IMR-90 (cell line): ENCODE results near the gene FKBP14.
A peak's percentile ranks its signal among the peaks of the same experiment; 100 is the strongest.

Experiments used
- POLR2A ChIP-seq: IDR thresholded peaks from 2 replicates; pipeline ENCODE4 v1.6.1; 2012; ENCODE audit warnings: mild to moderate bottlenecking, low read depth, low read length
- RAD21 ChIP-seq: IDR thresholded peaks from 2 replicates; pipeline ENCODE4 v1.6.1; 2012; ENCODE audit warnings: low read length, improper control_type of control experiment
- RFX5 ChIP-seq: IDR thresholded peaks from 2 replicates; pipeline ENCODE4 v1.8.0; 2012; ENCODE audit warnings: low read depth, mild to moderate bottlenecking, low read length, moderate library complexity
- SMC3 ChIP-seq: fragments of 150-350 bp; IDR thresholded peaks from 2 replicates; pipeline ENCODE4 v1.6.1; 2016; ENCODE audit warnings: low read depth, mild to moderate bottlenecking, antibody characterized with exemption, low read length, moderate library complexity

DNA sequence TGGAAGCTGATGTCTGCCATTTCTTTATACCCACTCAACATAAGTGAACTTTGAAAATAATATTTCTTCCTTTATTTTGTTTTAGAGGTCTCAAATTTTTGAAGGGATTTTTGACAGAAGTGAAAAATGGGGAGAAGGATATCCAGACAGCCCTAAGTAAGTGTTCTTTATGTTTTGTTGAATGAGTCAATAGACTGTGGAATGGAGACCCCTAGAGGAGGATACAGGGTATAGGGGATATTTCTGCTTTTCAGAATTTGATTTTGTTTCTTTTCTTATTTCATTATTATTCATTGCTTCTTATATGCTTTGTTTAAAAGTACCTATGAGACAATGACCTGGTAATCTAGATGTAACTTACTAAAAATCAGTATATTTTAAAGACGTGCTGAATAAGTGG is 36.1 kb upstream of the FKBP14 start:
- TF ChIP-seq SMC3 (peak; percentile 49; the same call in 1 of the 2 replicates), POLR2A (no peak), RAD21 (peak; percentile 73), RFX5 (no peak)
